H1 (cell line): ENCODE measurements around the gene CLEC19A. TPM values are rescaled to one million over a fixed set of nuclear protein-coding genes. Genes with fewer than 3 reads are reported as not detected.

ENCODE experiments used
- CTCF ChIA-PET: fragments of 300-600 bp; sonication (Branson Sonifier 250); formaldehyde crosslinking; loops from one replicate; lab custom pipeline; 2021; ENCODE audit not compliant: partially characterized antibody; lab: Charles Lee
- POLR2A ChIA-PET: fragments of 300-600 bp; sonication (Branson Sonifier 250); formaldehyde crosslinking; loops from one replicate; lab custom pipeline; 2021; ENCODE audit warnings: inconsistent platforms; ENCODE audit not compliant: partially characterized antibody; lab: Charles Lee
- DNase-seq, 2 experiments: peaks; one replicate each; pipeline versions ENCODE4 v3.0.0 to v3.0.0-alpha.2; 2010 to 2022; ENCODE audit warnings: low spot score in 2 of 2, low read depth in 1 of 2, mixed read lengths in 1 of 2
- FAIRE-seq: peaks from 2 replicates; lab custom pipeline; 2011; peaks lifted over from hg19 to GRCh38; lab: Jason Lieb, UNC
- H2AFZ ChIP-seq: 2 replicates; pipeline ENCODE4 v1.8.1; 2012; ENCODE audit warnings: low read length, inconsistent platforms
- H2AK5ac ChIP-seq: 2 replicates; pipeline ENCODE4 v1.6.1; 2013; ENCODE audit warnings: low read depth, low read length
- H2BK120ac ChIP-seq: replicated peaks from 2 replicates; pipeline ENCODE3; 2013; ENCODE audit warnings: low read depth, low read length, inconsistent platforms
- H2BK12ac ChIP-seq: 2 replicates; pipeline ENCODE4 v1.6.1; 2013; ENCODE audit warnings: low read depth, low read length
- H2BK15ac ChIP-seq: 2 replicates; pipeline ENCODE4 v1.6.1; 2013; ENCODE audit warnings: low read length
- H2BK20ac ChIP-seq: 2 replicates; pipeline ENCODE4 v1.6.1; 2013; ENCODE audit warnings: low read length
- H2BK5ac ChIP-seq: 2 replicates; pipeline ENCODE4 v1.6.1; 2013; ENCODE audit warnings: low read depth, low read length
- H3K14ac ChIP-seq: 2 replicates; pipeline ENCODE4 v1.6.1; 2013; ENCODE audit warnings: inconsistent platforms; ENCODE audit not compliant: insufficient read length
- H3K18ac ChIP-seq: 2 replicates; pipeline ENCODE4 v1.6.1; 2013; ENCODE audit warnings: low read length; ENCODE audit errors: extremely low read depth
- H3K23ac ChIP-seq: 2 replicates; pipeline ENCODE4 v1.6.1; 2013; ENCODE audit warnings: inconsistent platforms; ENCODE audit not compliant: insufficient read length
- H3K23me2 ChIP-seq: 2 replicates; pipeline ENCODE4 v1.6.1; 2013; ENCODE audit warnings: low read depth, low read length
- H3K27ac ChIP-seq: 2 replicates; pipeline ENCODE4 v1.6.1; 2011; ENCODE audit warnings: low read depth, low read length, inconsistent platforms
- H3K27me3 ChIP-seq, 4 experiments: replicated peaks in 1 of 4; 1 replicate in 1 of 4; 2 replicates in 3 of 4; pipeline versions ENCODE4 v1.6.1 to v1.8.1; 2011 to 2013; ENCODE audit warnings: low read length in 3 of 4, mild to moderate bottlenecking in 3 of 4, inconsistent platforms in 2 of 4, mixed read lengths in 2 of 4, moderate library complexity in 1 of 4; ENCODE audit not compliant: control insufficient read depth in 3 of 4, insufficient read depth in 3 of 4; ENCODE audit errors: extremely low read depth in 1 of 4
- H3K36me3 ChIP-seq, 4 experiments: 2 replicates each; pipeline versions ENCODE4 v1.6.1 to v1.8.1; 2011 to 2013; ENCODE audit warnings: mild to moderate bottlenecking in 4 of 4, low read length in 3 of 4, moderate library complexity in 2 of 4, control low read depth in 1 of 4, inconsistent platforms in 1 of 4; ENCODE audit not compliant: insufficient read depth in 4 of 4, control insufficient read depth in 2 of 4
- H3K4ac ChIP-seq: replicated peaks from 2 replicates; pipeline ENCODE3; 2013; ENCODE audit warnings: low read length, low read depth, mixed read lengths, inconsistent platforms; ENCODE audit not compliant: insufficient read length
- H3K4me1 ChIP-seq, 4 experiments: replicated peaks in 1 of 4; 1 replicate in 1 of 4; 2 replicates in 3 of 4; pipeline versions ENCODE4 v1.6.1 to v1.8.1; 2011 to 2013; ENCODE audit warnings: low read length in 3 of 4, inconsistent platforms in 2 of 4, mixed read lengths in 1 of 4; ENCODE audit not compliant: insufficient read depth in 4 of 4, control insufficient read depth in 3 of 4
- H3K4me2 ChIP-seq, 2 experiments: 2 replicates each; pipeline versions ENCODE4 v1.6.1 to v1.8.1; 2011 to 2013; ENCODE audit warnings: low read depth in 2 of 2, low read length in 2 of 2, control low read depth in 1 of 2, inconsistent platforms in 1 of 2, mild to moderate bottlenecking in 1 of 2; ENCODE audit not compliant: insufficient read depth in 1 of 2
- H3K4me3 ChIP-seq, 4 experiments: fragments of 200-600, 300-600 bp in 1 of 4; sonication (generic), shearing (Covaris generic), sonication (Bioruptor Twin) in 1 of 4; 2 replicates each; pipeline versions ENCODE4 v1.5.1 to v1.8.1; 2011 to 2016; ENCODE audit warnings: low read length in 4 of 4, low read depth in 3 of 4, control low read depth in 2 of 4, inconsistent platforms in 2 of 4, mild to moderate bottlenecking in 2 of 4, mixed read lengths in 1 of 4, moderate library complexity in 1 of 4; ENCODE audit not compliant: insufficient read depth in 2 of 4; ENCODE audit errors: extremely low read depth in 1 of 4
- H3K56ac ChIP-seq: replicated peaks from 2 replicates; pipeline ENCODE3; 2013; ENCODE audit warnings: low read depth, mild to moderate bottlenecking, mixed read lengths, low read length, inconsistent platforms; ENCODE audit not compliant: insufficient read length
- H3K79me1 ChIP-seq: 2 replicates; pipeline ENCODE4 v1.6.1; 2013; ENCODE audit warnings: low read depth, low read length, control low read depth
- H3K79me2 ChIP-seq, 2 experiments: 2 replicates each; pipeline versions ENCODE4 v1.6.1 to v1.8.1; 2012 to 2013; ENCODE audit warnings: low read length in 2 of 2, mild to moderate bottlenecking in 2 of 2, inconsistent platforms in 1 of 2; ENCODE audit not compliant: insufficient read depth in 2 of 2, control insufficient read depth in 1 of 2
- H3K9ac ChIP-seq, 4 experiments: replicated peaks in 1 of 4; 1 replicate in 1 of 4; 2 replicates in 3 of 4; pipeline versions ENCODE4 v1.6.1 to v1.8.1; 2011 to 2013; ENCODE audit warnings: low read depth in 3 of 4, low read length in 3 of 4, control low read depth in 2 of 4, mild to moderate bottlenecking in 2 of 4, moderate library complexity in 2 of 4, inconsistent platforms in 1 of 4; ENCODE audit errors: extremely low read depth in 1 of 4
- H3K9me3 ChIP-seq, 2 experiments: 2 replicates each; pipeline versions ENCODE4 v1.6.1 to v1.8.1; 2012 to 2013; ENCODE audit warnings: mild to moderate bottlenecking in 2 of 2, moderate library complexity in 2 of 2, control low read depth in 1 of 2, inconsistent platforms in 1 of 2, low read depth in 1 of 2, low read length in 1 of 2, mixed read lengths in 1 of 2; ENCODE audit not compliant: insufficient read depth in 2 of 2
- H4K20me1 ChIP-seq, 2 experiments: replicated peaks in 1 of 2; 2 replicates each; pipeline versions ENCODE3 to v1.8.1; 2011 to 2013; ENCODE audit warnings: inconsistent platforms in 2 of 2, low read length in 2 of 2, mild to moderate bottlenecking in 1 of 2; ENCODE audit not compliant: insufficient read depth in 2 of 2, control insufficient read depth in 1 of 2
- H4K5ac ChIP-seq: 2 replicates; pipeline ENCODE4 v1.6.1; 2013; ENCODE audit warnings: low read length, low read depth, mixed read lengths, inconsistent platforms; ENCODE audit not compliant: insufficient read length
- H4K8ac ChIP-seq: 2 replicates; pipeline ENCODE4 v1.8.0; 2013; ENCODE audit warnings: mild to moderate bottlenecking, moderate library complexity, low read length, inconsistent platforms; ENCODE audit not compliant: insufficient read depth; ENCODE audit errors: extremely low read depth
- H4K91ac ChIP-seq: replicated peaks from 2 replicates; pipeline ENCODE3; 2013; ENCODE audit warnings: low read length, mixed read lengths, inconsistent platforms; ENCODE audit not compliant: insufficient read length
- GABPA ChIP-seq: IDR thresholded peaks from 2 replicates; pipeline ENCODE4 v1.6.1; 2011; ENCODE audit warnings: mild to moderate bottlenecking, low read length, moderate library complexity, borderline replicate concordance; ENCODE audit not compliant: insufficient read depth
- MAFK ChIP-seq: IDR thresholded peaks from 2 replicates; pipeline ENCODE4 v1.6.1; 2012; ENCODE audit warnings: low read depth, mild to moderate bottlenecking, improper control_type of control experiment, low read length
- PHF8 ChIP-seq: fragments of 200-600 bp; sonication (generic); conservative IDR thresholded peaks from 2 replicates; pipeline ENCODE4 v1.7.1; 2012; ENCODE audit warnings: low read depth, mild to moderate bottlenecking, inconsistent platforms, low read length, moderate library complexity
- POLR2AphosphoS5 ChIP-seq: IDR thresholded peaks from 2 replicates; pipeline ENCODE4 v1.6.1; 2011; ENCODE audit warnings: low read depth, low read length
- RFX5 ChIP-seq: IDR thresholded peaks from 2 replicates; pipeline ENCODE4 v1.6.1; 2011; ENCODE audit warnings: low read depth, low read length, improper control_type of control experiment, borderline replicate concordance
- SIX5 ChIP-seq: IDR thresholded peaks from 2 replicates; pipeline ENCODE4 v1.6.1; 2011; ENCODE audit warnings: mild to moderate bottlenecking, low read depth, low read length
- TEAD4 ChIP-seq: IDR thresholded peaks from 2 replicates; pipeline ENCODE4 v1.6.1; 2012; ENCODE audit warnings: low read depth, low read length, inconsistent platforms, mixed read lengths
- WGBS, 2 experiments: shearing (Covaris generic) in 1 of 2; methylation state at CpG; one replicate each; pipeline versions ENCODE4 v1.1.6 to v1.1.7; 2013 to 2015; ENCODE audit warnings: low lambda C conversion rate in 2 of 2, mixed read lengths in 2 of 2, inconsistent platforms in 1 of 2, low coverage in 1 of 2, missing lambda C conversion rate in 1 of 2; ENCODE audit not compliant: insufficient replicate concordance in 2 of 2, insufficient coverage in 1 of 2, insufficient read length in 1 of 2; ENCODE audit errors: extremely low coverage in 1 of 2, missing lambda C conversion rate in 1 of 2; 5-methylcytosine and 5-hydroxymethylcytosine counted together
- polyA plus RNA-seq, 7 experiments: library from polyadenylated mRNA; depleted of rRNA in 3 of 7; stranded (reverse) in 5 of 7; unstranded in 2 of 7; fragments of >200 nt in 5 of 7; fragments of 200-250 nt in 2 of 7; gene quantifications; 1 replicate in 5 of 7; 2 replicates in 1 of 7; 4 replicates in 1 of 7; pipeline versions ENCODE4 v1.2.1 to v1.2.3, GENCODE V29; 2011 to 2013; ENCODE audit warnings: missing spikeins in 2 of 7, mixed read lengths in 2 of 7
- total RNA-seq: library from RNA; stranded (reverse); fragmentation: NEBNext Ultra II Directional; extraction: Animal tissue kit (Norgen Biotek cat#: 25700); gene quantifications from 2 replicates; pipeline ENCODE4 v1.2.1, GENCODE V29; 2021

The CLEC19A gene
- total and polyA plus RNA-seq, 2 of the 8 experiments (the other 6 are each of a cell fraction or from before 2014, with no cell fraction given) = 0.35 to 0.88 TPM

DNA sequence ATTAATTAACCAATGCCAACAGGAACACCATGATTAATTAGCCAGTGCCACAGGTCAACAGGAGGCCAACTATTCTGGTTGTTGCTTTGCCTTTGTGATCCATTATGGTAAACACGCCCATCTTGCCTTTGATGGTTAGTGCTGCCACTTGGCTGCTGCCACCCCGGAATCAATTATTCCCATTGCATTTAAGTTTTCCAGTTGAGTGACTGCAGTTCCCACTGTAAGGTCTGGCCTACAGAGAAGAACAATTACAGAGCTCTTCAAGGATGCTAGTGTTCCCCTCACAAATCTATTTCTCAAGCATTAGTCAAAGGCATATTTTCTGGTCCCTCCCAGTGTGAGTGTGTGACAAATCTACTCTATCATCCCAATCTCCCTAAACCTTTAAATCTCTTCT is 7.1 kb upstream of the CLEC19A start:
- H3K9ac ChIP-seq = no peak overlapping the region
- H2BK20ac ChIP-seq = no peak overlapping the region
- H2BK120ac ChIP-seq = peak overlapping the region; percentile 64
- no peaks in the 10 kb centered on the region for H3K79me2 ChIP-seq
- no peak overlapping the region for H2BK5ac ChIP-seq
- H2BK15ac ChIP-seq = no peak overlapping the region
- no peaks in the 10 kb centered on the region for H3K4me1 ChIP-seq
- no peak overlapping the region; the same call in 1 of the 2 replicates for H2AK5ac ChIP-seq
- FAIRE-seq (no peak), DNase-seq (no peak)
- H3K18ac ChIP-seq = no peak overlapping the region
- POLR2A ChIA-PET = interaction anchor here (0.6 kb wide), 1 partner anchor 816 kb away, joined by 3 read pairs; no protein-coding TSS in a partner anchor
- H3K4me3 ChIP-seq = no peak overlapping the region
- CTCF ChIA-PET = no interaction called here
- no peak overlapping the region for H2BK12ac ChIP-seq
- TF ChIP-seq MAFK = no peak
- TF ChIP-seq TEAD4 = no peak
- no peak for TF ChIP-seq GABPA
- TF ChIP-seq POLR2AphosphoS5 = no peak
- TF ChIP-seq RFX5 = no peak
- TF ChIP-seq PHF8 = no peak
- no peak for TF ChIP-seq SIX5
- no peak overlapping the region for H3K27ac ChIP-seq
- no peaks in the 10 kb centered on the region for H3K23me2 ChIP-seq
- H3K4me2 ChIP-seq = no peak overlapping the region
- no peak overlapping the region for H3K23ac ChIP-seq
- H4K91ac ChIP-seq = no peak overlapping the region
- H2AFZ ChIP-seq = no peak overlapping the region
- no peak overlapping the region for H3K14ac ChIP-seq
- H3K36me3 ChIP-seq = no peaks in the 10 kb centered on the region
- no peaks in the 10 kb centered on the region for H3K9me3 ChIP-seq
- peaks cover 0 to 1% of the 10 kb centered on the region in 2 experiments for H4K20me1 ChIP-seq
- H3K27me3 ChIP-seq = no peaks in the 10 kb centered on the region
- H3K79me1 ChIP-seq = no peaks in the 10 kb centered on the region
- no peak overlapping the region for H3K4ac ChIP-seq
- H4K5ac ChIP-seq = no peak overlapping the region
- 94% methylated on average over 2 of the region's 2 CpGs; no CpG with 5 or more reads in 1 of the 2 experiments for WGBS, 2 experiments
- H3K56ac ChIP-seq = no peak overlapping the region
- H4K8ac ChIP-seq = no peak overlapping the region
